Measurements from ENCODE around the gene CRYBG3. TPM values are rescaled to one million over a fixed set of nuclear protein-coding genes. Genes with fewer than 3 reads are reported as not detected.
A peak's percentile ranks its signal among the peaks of the same experiment; 100 is the strongest.

The CRYBG3 gene
- total RNA-seq (2016; rRNA removed; fragmentation: Illumina TruSeq; extraction: Trizol): 10.9 and 15.9 TPM in 2 replicates
- 5.1 and 8.7 TPM in 2 replicates for total RNA-seq (2016; cell fraction: cytosol; rRNA removed; fragmentation: Illumina TruSeq; extraction: Trizol; ENCODE audit: low read depth)
- total RNA-seq (2016; cell fraction: insoluble cytoplasmic fraction; rRNA removed; fragmentation: Illumina TruSeq; extraction: Trizol): 10.2 and 15.2 TPM in 2 replicates
- total RNA-seq (2016; cell fraction: membrane; rRNA removed; fragmentation: Illumina TruSeq; extraction: Trizol): 2.5 and 3.9 TPM in 2 replicates
- total RNA-seq (2016; cell fraction: nucleus; rRNA removed; fragmentation: Illumina TruSeq; extraction: Trizol): 32.9 and 33.5 TPM in 2 replicates
- 3.7 and 3.8 TPM in 2 replicates for polyA plus RNA-seq (2011; rRNA removed)
- 1.3 and 1.6 TPM in 2 replicates for polyA plus RNA-seq (2011; cell fraction: cytosol; rRNA removed)
- polyA plus RNA-seq (2011; cell fraction: nucleus; rRNA removed): 5.1 and 5.8 TPM in 2 replicates
- 2.8 and 2.9 TPM in 2 replicates for polyA plus RNA-seq (2012)
- polyA plus RNA-seq (2016; cell fraction: cytosol; fragmentation: Illumina TruSeq; extraction: Trizol; ENCODE audit: low read depth): 4.5 and 5.0 TPM in 2 replicates
- 4.9 and 5.9 TPM in 2 replicates for polyA plus RNA-seq (2016; cell fraction: insoluble cytoplasmic fraction; fragmentation: Illumina TruSeq; extraction: Trizol; ENCODE audit: low read depth)
- 0.71 and 0.86 TPM in 2 replicates for polyA plus RNA-seq (2016; cell fraction: membrane; fragmentation: Illumina TruSeq; extraction: Trizol; ENCODE audit: low read depth)
- 20.3 and 26.9 TPM in 2 replicates for polyA plus RNA-seq (2016; cell fraction: nucleus; fragmentation: Illumina TruSeq; extraction: Trizol; ENCODE audit: insufficient read depth, low read depth)
- 4.3 and 5.1 TPM in 2 replicates for polyA minus RNA-seq (2011; rRNA and poly(A)+ RNA removed; ENCODE audit: low replicate concordance)
- polyA minus RNA-seq (2011; cell fraction: cytosol; rRNA and poly(A)+ RNA removed): 6.0 and 6.6 TPM in 2 replicates
- polyA minus RNA-seq (2011; cell fraction: nucleus; rRNA and poly(A)+ RNA removed): 31.0 and 35.2 TPM in 2 replicates
- Bru-seq, nascent RNA: percentile 79 among the genes with signal in this experiment
- BruChase-seq, experiment 1, labeled RNA remaining after a 6-hour chase: percentile 70 among the genes with signal in this experiment
- percentile 74 among the genes with signal in this experiment for BruChase-seq, experiment 2, labeled RNA remaining after a 2-hour chase
- long read RNA-seq, experiment 1: 0 reads
- long read RNA-seq, experiment 2, partial matches to known transcripts: 3 of 7 reads
- long read RNA-seq, experiment 2, other reads (novel, unspliced or antisense): 4 of 7 reads

DNA sequence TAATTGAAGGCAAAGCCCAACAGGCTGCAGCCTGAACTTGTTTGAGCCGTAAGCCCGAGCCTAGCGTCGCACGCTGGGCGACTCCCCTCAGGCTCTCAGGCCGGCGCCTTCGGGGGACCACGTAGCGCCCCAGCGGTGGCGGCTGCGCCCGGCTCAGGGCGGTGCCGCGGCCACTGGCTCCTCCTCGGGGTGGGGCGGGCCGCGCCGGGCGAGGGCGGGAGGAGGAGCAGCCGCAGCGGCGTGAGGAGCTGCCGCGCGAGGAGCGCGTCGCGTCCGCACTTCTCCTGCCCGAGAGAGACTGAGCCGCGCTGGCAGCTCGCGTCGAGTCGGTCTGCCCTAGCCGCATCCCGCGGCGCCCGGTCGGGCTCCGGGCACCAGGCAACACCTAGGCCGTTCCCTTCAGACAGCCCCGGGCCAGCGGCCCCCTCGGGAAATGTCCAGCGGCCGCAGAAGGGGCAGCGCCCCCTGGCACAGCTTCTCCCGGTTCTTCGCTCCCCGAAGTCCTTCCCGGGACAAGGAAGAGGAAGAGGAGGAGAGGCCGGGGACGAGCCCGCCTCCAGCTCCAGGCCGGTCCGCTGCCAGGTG is at the start of gene CRYBG3:
Gene CRYBG3, plus strand, starts transcription at position 238 of the 585 bp plus-strand sequence. Its CDS starts 196 bp downstream, at position 434.
- BruUV-seq (replicated peaks): no TSS peak
- FAIRE-seq: no peak
- CTCF ChIA-PET (ENCODE audit: low intra/inter-chr PET ratio, low total read pairs): no interaction called here
- TF ChIP-seq IKZF1 (IDR thresholded peaks at IDR 0.05) (no peak), ZNF3 (CRISPR knock-in tag; IDR thresholded peaks at IDR 0.05) (no peak), HOXA5 (CRISPR knock-in tag; IDR thresholded peaks at IDR 0.05) (peak; percentile 37; the same call in 1 of the 2 replicates), RARG (CRISPR knock-in tag; IDR thresholded peaks at IDR 0.05; ENCODE audit: low read depth) (0 out of 2 replicates have a peak, but pooled peaks have one; percentile 24), ZNF782 (CRISPR knock-in tag; IDR thresholded peaks at IDR 0.05; ENCODE audit: borderline replicate concordance) (no peak), ZBTB39 (CRISPR knock-in tag; IDR thresholded peaks at IDR 0.05) (no peak), SKI (IDR thresholded peaks at IDR 0.05; ENCODE audit: partially characterized antibody) (peak; percentile 15), PRMT3 (CRISPR knock-in tag; IDR thresholded peaks at IDR 0.05; ENCODE audit: borderline replicate concordance, low read depth) (no peak), SAFB2 (CRISPR knock-in tag; IDR thresholded peaks at IDR 0.05; ENCODE audit: borderline replicate concordance, low read depth) (peak; percentile 54; the same call in 1 of the 2 replicates), IRF2 (CRISPR knock-in tag; IDR thresholded peaks at IDR 0.05) (no peak), NR1H2 (CRISPR knock-in tag; IDR thresholded peaks at IDR 0.05; ENCODE audit: borderline replicate concordance, low read depth) (no peak), ZMAT5 (CRISPR knock-in tag; IDR thresholded peaks at IDR 0.05; ENCODE audit: borderline replicate concordance, low read depth) (no peak)
- TF ChIP-seq, protein P1, sequence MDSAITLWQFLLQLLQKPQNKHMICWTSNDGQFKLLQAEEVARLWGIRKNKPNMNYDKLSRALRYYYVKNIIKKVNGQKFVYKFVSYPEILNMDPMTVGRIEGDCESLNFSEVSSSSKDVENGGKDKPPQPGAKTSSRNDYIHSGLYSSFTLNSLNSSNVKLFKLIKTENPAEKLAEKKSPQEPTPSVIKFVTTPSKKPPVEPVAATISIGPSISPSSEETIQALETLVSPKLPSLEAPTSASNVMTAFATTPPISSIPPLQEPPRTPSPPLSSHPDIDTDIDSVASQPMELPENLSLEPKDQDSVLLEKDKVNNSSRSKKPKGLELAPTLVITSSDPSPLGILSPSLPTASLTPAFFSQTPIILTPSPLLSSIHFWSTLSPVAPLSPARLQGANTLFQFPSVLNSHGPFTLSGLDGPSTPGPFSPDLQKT (CRISPR knock-in tag; IDR thresholded peaks at IDR 0.05; ENCODE audit: borderline replicate concordance): no peak
- TF ChIP-seq, protein P2, sequence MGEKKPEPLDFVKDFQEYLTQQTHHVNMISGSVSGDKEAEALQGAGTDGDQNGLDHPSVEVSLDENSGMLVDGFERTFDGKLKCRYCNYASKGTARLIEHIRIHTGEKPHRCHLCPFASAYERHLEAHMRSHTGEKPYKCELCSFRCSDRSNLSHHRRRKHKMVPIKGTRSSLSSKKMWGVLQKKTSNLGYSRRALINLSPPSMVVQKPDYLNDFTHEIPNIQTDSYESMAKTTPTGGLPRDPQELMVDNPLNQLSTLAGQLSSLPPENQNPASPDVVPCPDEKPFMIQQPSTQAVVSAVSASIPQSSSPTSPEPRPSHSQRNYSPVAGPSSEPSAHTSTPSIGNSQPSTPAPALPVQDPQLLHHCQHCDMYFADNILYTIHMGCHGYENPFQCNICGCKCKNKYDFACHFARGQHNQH (CRISPR knock-in tag; IDR thresholded peaks at IDR 0.05): no peak; the same call in 1 of the 2 replicates

More for the DNA sequence above, at the start of gene CRYBG3:
- peak within 1 kb of the TSS; percentile 94 to 97 (median 94) for H3K4me3 ChIP-seq (replicated peaks in 1 of 3; ENCODE audit: insufficient read depth in 1 of 3, low read depth in 2 of 3, low read length in 3 of 3)
- POLR2A ChIA-PET: interaction anchor here (0.6 to 1.8 kb wide), 7 partner anchors 8 to 192 kb away, joined by 3 to 8 read pairs (median 3); partner anchors contain the start of gene ARL6
- 0% methylated on average over 2 of the region's 66 CpGs for WGBS (ENCODE audit: low lambda C conversion rate)
- no peaks in the 10 kb centered on the region for H3K9me3 ChIP-seq (ENCODE audit: low read length)
- intact Hi-C loops (cut with micrococcal nuclease; ENCODE audit: unreplicated experiment): loop anchor here (1.0 kb wide), 1 partner anchor 188 kb away; no protein-coding TSS in a partner anchor
- peak within 1 kb of the TSS; percentile 82 for H3K9ac ChIP-seq (ENCODE audit: insufficient read depth, low read depth, low read length)
- H3K4me1 ChIP-seq (ENCODE audit: insufficient read depth, low read length): peaks cover 36% of the 10 kb centered on the region
- peak within 1 kb of the TSS; percentile 40 for H3K27ac ChIP-seq (ENCODE audit: extremely low read length, insufficient read depth, low read length)
- in situ Hi-C loops (cut with HindIII; ENCODE audit: extremely low pct_ligation_motif_present, low pct_unique_long_range_greater_than_20kb): no loop called here
- peaks cover 2 to 8% of the 10 kb centered on the region in 2 experiments; a peak in 3 of 5 replicates for H3K27me3 ChIP-seq (ENCODE audit: control insufficient read depth in 1 of 2, insufficient read depth in 2 of 2, low read length in 2 of 2)
- peak; percentile 98 for ATAC-seq
- H3K4me2 ChIP-seq (ENCODE audit: low read depth, low read length): peak within 1 kb of the TSS; percentile 90
- peaks cover 25% of the 10 kb centered on the region for H3K79me2 ChIP-seq (ENCODE audit: insufficient read depth, low read length)
- no peaks in the 10 kb centered on the region for H3K36me3 ChIP-seq (replicated peaks in 1 of 2; ENCODE audit: control insufficient read depth in 1 of 2, insufficient read depth in 2 of 2, low read length in 2 of 2)
- no peaks in the 10 kb centered on the region for H4K20me1 ChIP-seq (ENCODE audit: insufficient read depth, low read length)
- DNase-seq (ENCODE audit: low spot score): peak; percentile 53
- H2AFZ ChIP-seq (ENCODE audit: low read length): peak within 1 kb of the TSS; percentile 84
